Stimulated activated CD4-positive, alpha-beta T cell treated with anti-CD3 and anti-CD28 coated beads, Interleukin-12 subunit alpha, Interleukin-12 subunit beta, amount 100 ng/mL, for 48 hours (primary cell): Measurements from ENCODE around the gene DCC.

Source experiments
- DNase-seq, 3 donors: peaks; one replicate each; pipeline ENCODE4 v3.0.0-alpha.2; 2020; ENCODE audit warnings: low read depth in 2 of 3, low spot score in 1 of 3

DCC gene

DNA sequence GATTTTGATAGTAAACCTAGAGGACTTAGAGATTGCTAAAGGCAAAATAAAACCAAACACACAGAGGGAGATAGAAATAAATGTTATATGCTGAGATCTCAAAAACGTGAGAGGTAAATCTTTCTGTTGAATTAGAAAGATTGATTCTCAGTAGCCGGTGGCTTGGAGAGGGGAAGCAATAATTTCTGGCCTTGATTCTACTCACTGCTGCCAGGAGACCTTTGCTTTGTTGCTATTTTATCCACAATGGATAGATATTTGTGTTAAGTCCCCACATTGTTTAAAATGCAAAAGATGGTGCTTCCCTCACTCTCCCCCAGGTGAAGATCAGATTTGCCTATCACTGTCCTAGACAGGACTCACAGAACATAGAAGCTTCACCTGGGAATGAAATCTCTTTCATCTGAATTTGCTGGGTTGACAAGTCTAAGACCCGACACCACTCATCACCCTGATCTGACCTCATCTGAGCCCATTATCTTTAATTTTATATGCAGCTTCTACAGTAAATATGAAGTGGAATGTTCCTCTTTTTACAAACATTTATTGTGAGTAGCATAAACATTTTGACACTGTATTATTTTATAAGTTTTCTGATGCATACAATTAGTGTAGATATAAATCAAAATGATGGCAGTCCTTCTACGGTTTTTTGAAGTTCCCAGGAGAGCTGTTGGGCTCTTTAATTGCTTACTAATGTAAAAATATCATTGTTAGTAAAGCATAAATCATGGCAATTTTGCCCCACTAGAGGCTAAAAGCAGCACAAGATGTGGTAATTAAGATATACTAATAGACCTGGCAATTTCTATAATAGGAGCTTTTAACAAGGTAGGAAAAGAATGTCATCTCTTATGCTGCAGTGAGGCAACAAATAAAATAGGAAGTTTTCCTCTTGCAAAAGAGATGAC lies 149.7 kb downstream of the DCC start:
- no peak for DNase-seq

DNA sequence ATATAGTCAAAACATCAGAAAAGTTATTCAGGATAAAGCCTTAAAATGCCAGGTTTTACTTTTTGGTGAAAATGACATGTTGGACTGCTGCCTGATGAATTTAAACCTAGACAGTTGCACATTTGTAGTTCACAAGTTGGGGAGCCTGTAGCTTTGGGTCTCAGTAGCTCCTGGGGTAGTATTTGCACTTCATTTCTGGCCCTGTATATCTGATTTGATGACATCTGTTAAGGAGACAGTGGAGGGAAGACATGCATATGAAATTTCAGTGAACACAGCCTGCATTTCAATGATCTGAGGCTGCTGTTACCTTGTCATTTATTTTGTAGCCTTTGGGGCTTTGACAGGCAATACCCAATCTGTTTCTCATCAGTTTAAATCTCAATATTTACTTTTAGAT lies 156.4 kb downstream of the DCC start:
- no peak for DNase-seq

DNA sequence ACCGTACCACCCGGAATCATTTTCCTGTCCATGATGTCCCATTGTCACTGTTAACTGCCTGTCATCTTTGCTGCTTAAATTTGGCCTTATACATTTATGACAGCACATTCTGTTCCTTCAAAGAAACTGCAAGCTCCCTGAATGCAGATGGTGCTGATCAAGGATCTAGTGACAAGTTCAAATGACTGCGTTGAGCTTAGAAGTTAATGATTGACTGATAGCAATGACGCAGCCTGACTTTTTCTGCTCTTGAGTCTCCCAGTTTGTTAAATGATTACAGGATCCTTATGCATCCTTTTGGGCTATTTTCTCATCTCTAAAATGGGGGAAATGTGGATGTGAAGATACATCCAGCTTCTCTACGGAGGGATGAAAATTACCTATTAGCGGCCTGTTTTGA lies 159.0 kb downstream of the DCC start:
- DNase-seq: no peak

DNA sequence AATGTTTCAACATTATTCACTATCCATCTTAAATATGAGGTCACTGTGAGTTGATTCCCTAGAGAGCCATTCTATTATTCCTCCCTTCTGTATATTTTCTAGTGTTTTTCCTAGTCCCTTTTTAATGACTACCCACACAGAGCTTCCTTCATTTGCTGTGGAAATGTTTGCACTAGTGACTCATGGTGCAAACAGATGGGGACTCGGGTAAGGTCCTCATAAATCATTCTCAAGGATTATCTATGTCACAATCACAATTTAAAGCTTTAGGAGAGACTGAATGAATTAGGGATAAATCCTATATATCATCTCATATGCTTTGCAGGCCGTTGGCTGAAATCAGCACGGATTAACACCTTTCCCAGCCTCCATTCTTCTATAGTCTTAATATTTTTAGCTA lies 159.6 kb downstream of the DCC start:
- no peak for DNase-seq

DNA sequence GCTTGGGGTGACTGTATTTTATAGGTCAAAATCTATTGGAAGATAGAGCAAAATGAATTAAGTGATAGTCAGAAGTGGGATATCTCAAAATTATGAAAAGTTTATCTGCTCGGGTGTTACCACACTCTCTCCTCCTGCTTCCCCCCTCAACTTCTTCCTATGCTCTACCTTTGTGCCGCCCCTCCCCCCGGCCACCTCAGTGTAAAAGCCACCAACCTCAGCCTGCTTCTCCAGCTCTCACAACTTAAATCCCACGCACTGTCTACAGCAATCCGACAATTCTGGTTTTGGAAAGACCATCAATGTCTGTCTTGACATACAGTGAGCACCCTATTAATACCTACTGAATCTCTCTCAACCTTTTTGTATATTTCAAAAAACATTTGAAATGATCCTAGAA lies 164.6 kb downstream of the DCC start:
- no peak for DNase-seq

DNA sequence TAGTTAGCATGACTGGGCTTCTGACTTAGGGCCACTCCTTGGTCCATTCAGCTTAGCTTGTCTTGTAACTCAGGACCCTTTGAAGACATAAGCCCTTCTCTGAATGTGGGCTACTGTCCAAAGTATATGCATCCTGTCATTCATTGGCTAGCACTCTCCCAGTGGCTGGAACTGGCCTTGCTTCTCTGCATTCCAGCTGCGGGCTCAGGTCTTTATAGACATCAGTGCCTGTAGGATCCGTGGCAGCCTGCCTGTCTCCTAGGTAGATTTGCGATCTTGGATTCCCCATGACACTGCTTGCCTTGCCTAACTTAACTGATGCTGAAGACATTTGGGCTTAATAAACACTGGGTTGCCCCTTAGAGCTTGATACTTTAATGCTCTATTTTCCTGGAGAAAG lies 170.1 kb downstream of the DCC start:
- DNase-seq: no peak

DNA sequence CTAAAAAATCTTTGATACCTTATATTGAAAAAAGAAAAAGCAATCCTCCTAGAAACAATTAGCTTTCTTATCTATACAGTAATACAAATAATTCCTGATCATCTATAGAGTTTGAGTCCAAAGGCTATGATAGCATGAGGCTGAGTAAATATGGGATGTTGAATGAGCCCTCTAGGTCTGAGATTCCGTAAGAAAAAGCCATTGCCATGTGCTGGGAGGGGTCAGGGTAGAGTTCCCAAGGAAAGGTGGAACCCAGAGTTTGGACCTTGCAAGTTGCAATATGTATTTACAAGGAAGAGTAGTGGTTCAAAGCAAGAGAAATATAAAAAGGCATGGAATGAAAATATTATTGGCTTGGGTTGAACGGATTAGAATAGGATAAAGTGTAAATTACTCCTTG lies 178.1 kb downstream of the DCC start:
- no peak for DNase-seq

DNA sequence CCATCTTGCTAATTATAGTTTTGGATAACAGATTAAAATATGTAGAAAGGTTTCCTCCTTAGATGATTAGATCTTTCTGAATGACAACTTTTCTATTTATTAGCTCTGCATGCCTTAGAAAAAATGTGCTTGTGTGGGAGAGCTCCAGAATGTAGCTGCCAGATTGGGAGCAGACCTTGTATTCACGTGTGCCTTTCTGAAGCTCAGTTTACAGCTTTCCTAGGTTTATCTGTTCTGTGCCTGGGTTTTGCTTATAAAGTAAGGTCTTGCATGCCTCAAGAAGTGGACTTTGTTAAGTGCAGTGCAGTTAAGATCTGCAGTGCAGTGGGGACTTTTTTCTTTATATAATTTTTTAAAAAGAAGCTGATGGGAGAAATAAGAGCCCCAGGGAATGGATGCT lies 179.0 kb downstream of the DCC start:
- no peak for DNase-seq

DNA sequence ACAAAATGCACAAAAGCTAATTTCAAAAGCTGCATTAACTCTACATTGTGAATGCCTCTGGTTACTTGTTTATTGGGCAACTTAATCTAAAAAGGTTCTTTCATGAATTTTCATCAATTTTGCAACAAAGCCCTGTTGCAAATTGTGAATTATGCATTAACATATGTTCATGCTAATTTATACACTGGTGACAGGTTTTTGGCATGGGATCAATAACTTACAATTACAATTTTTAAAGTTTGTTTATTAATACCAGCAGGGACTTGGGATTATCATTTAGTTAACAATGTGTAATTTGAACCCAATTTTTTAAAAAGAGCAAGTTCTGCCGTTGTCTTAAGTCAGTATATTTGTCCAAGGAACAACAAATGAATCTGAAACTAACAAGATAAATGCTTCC lies 183.6 kb downstream of the DCC start:
- no peak for DNase-seq

DNA sequence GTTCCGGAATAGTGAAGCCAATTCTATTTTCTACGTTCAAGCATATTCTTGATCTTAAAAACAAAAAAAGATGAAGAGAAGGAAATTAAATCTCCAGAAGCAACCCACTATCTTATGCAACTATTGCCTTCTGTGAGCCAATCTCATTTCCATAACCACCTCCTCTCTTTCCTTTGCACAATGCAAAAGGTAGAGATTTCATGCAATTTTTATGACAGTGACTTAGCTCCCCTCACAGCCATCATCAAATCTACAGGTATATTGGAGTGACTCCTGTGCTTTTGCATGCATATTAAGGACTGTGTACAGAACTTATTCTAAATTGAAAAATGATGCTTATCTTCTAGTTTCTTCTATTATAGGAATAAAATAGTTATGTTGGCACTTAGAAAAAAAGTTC lies 191.8 kb downstream of the DCC start:
- DNase-seq: no peak

DNA sequence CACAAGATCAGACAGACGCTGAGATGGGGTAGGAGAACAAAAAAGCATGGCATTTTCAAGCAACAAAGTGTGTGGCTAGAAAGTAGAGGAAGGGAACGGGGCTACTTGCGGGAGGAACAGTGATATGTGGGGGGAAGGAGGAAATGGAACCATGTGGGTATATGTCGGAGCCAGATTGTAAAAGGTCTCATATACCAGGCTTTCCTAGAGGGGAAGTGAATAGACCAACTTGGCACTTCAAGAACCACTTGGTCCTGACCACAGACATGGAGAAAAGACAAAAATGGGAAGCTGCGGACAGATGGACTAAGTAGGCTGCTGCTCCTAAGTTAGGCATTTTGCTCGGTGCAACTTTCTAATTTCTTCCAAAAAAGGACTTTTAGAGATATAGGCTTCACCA lies 196.0 kb downstream of the DCC start:
- DNase-seq: no peak

DNA sequence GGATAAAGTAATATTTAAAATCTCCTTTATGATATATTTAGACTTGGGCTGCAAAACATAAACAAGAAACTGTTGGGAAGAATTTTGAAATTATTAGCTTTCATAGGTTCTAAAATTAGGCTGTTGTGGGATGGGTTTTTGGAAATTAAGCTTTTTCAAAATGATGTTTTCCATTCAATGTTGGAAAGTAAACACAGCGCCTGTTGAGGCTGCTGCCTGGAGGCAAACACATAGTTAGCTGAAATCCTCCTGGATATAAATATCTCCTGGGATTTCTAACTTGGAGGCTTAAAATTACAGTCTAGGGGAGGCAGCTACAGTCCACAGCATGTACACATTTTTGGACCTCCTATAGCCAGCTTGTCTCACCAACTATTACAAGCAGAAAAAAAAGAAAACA lies 197.3 kb downstream of the DCC start:
- no peak for DNase-seq

DNA sequence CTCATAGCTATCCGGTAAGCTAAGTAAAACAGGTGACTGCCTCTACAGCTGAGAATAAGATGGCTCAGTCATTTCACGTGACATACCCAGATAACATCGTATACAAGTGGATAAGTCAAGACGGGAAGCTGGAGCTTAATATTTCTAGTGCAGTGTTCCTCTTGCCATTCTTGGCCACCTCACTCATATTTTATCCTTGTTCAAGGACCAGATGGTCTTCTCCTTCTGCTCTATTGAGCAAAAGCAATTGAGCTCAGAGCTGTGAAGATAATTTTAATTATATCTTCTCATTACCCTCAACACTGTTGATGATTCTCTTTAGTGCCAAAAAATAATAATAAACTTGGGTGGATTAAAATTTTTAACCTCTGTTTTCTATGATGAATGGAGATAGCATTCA lies 201.1 kb downstream of the DCC start:
- no peak for DNase-seq

DNA sequence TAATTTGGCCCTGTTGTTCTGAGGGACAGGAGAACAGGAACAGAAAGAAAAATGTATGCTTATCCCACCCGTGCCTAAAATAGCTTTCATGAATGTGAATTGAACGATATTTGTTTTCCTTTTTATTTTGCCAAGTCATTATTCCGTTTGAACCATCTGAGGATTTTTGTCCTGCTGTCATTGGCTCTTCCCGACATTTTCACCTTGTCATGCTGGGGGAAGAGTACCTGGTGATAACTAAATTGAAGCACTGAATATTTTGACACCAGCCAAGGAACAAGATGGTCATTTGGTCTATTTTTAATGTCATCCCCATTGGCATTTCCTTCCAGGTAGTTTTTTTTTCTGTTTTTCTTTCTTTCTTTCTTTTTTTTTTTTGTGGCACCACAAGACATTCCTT lies 204.1 kb downstream of the DCC start:
- no peak for DNase-seq

DNA sequence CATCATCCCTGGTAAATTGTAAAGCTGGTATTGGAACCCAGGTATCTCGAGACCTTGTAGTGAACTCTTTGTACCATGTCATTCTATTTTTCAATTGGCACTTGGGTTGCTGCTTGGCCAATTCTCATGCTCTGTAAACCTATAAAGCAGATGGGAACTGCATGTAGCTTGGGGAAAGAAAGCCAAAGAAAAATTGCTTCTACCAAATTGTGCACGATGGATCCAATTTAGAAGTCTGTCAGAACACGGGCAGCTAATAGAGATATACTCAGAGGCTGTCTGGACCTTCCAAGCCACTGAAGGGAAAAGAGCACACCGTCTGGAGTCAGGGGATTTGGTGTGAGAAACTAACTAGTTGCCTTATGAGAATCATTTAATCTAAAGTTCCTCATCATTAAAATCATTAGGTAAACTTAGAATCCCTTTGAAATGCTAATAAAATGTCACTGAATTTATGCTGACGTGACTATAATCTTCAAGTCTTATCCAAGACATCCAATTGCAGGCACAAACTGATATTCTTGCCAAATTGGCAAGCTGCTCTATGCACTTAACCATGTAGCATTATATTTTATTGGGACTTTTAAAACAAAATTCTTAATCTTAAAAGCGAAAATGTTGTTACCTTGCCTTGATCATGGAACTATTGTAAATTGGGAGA lies 206.8 kb downstream of the DCC start:
- no peak for DNase-seq

DNA sequence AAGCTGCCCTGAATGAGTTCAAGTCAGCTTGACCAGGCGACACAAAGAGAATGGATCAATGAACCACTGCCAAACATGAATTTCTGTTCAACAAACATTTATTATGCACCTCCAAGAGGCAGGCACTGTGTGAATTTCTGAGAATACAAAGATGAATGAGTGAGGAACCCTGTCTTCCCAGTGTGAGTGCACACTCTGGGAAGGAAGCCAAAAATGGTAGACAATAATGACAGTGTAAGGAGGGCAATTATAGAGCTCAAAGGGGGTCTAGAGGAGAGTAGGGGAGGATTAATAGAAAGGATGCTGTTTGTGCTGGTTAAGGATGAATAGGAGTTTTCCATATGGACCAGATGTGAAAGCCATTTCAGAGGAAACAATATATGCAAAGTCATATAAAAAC lies 213.4 kb downstream of the DCC start:
- no peak for DNase-seq

DNA sequence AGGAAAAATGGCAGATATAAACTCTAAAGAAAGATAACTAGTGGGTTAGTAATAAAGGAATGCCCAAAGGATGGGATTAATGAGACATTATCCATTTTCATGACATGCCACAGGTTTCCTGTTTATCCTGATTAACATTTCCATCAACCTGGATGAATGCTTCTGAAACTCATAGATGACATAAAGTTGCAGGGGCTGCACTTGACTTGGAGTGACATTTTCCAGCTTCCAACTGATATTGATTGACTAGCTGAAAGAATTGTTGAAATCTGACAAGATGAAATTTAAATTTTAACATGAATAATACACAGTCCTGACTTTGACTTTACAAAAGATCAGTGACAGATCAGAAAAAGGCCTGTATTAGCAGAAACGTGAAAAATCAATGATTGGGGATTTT lies 214.2 kb downstream of the DCC start:
- DNase-seq: no peak

DNA sequence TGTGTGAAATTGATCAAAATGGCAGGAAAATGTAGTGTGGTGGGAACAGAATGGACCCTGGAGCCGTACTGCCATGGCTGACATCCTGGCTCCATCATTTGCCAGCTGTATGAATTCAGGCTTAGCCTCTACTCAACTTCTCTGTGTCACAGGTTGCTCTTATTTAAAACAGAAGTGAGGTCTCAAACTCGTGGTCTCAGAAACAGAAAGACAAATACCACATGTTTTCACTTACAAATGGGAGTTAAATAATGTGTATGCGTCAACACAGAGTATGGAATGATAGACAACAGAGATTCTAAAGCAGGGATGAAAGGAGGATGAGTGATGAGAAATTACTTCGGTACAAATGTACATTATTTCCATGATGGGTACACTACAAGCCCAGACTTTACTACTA lies 227.4 kb downstream of the DCC start:
- DNase-seq: no peak

DNA sequence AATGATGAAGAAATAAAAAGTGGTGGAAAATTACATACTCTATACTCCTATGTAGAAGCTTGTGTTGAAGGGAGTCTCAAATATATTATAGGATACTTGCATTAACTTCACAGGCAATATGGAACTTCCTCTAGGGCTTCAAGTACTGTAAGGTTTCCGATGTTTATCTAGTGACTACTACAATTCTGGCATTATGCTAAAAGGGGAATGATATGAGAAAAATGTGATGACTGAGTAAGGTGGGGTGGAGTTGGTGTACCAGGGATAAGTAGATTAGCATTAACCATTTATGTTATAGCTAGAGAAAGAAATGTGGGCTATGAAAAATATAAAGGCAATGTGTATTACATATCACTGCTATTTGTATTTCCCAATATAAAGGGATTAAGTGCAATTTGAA lies 229.5 kb downstream of the DCC start:
- no peak for DNase-seq

DNA sequence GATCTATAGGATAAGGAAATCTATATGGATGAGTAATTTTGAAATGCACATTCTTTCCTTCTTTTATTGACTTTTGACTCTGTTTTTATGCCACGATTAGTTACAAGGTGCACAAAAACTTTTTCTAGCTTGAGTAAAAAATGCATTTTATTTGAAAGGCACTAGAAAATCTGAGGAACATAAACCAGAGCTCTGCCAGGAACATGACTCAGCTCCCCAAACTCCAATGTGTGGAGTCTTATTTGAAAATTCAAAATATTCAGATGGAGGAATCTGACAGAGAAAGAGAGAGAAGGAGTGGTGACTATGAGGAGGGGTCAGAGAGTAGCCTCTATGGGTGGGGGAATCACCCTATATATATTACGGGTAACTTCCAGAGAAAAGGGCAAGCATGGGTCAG lies 231.0 kb downstream of the DCC start:
- no peak for DNase-seq

DNA sequence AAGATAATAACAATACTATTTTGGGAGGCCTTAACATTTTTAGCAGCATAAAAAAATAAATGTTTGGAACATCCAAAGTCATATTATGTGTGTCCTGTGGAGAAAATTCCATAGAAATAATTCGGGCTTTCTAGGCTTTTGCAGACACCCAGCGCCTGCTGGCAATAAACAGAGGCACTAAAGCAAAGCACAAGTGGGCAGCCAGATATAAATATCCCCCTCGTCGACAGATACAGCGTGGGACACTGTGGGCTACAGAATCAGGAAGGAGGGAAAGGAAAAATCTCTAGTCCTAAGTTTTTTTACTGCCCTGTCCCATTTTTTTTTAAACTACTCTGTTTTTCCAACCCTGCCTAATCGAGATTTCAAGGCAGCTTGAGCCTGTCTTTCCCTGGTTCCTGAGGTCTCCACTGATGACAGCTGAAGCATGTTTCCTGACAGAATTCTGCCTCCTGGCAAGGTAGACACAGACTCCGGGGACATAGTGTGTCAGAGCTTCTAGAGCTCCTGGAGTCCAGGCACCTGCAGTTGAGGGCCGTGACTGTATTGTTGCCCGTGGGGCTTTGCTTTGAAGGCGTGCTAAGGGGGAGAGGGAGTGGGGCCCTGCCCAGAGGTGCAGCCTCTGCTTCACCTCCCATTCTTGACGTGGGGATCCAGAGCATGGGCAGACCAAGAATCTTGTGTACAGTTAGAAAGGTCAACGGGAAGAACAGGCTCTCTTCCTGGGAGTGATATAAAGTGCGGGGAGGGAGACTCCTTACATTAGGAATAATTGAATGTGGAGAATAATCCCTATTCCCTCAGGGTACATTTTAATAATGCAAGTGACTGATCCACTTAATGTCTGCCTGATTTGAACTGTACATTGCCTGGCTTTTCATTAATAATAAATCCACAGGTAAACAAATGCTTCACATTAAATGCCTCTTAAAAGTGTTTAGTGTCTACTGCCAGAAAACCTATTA lies 232.3 kb downstream of the DCC start:
- DNase-seq: no peak

DNA sequence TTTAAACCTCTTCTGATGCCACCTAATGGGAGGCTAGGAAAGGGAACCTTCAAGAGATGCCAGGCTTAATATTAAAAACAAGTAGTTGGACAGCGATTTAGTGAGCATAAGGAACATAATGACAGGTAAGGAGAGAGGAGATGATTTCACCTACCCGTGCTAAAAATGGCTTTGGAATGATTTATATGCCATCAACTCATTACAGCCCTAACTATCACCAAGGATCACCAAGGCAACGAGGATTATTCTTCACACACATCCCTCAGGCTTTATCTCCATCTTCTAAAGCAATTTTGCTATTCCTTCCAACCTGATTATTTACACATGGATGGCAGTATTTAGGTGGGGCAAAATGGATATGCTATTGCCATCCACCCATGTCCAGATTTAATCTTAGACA lies 237.8 kb downstream of the DCC start:
- no peak for DNase-seq
